GM18526 (cell line): ENCODE data around the gene UNC93B1.

Experiments used
- POLR2A ChIP-seq: IDR thresholded peaks from 3 replicates; pipeline ENCODE4 v1.6.1; 2011; ENCODE audit not compliant: insufficient read length; ENCODE audit errors: extremely low read depth

UNC93B1 gene

GRCh38 chr11:68032997-68033707, 29.3 kb upstream of the UNC93B1 start:
- TF ChIP-seq POLR2A: no peak

GRCh38 chr11:68032003-68032402, 28.1 kb upstream of the UNC93B1 start:
- TF ChIP-seq POLR2A: no peak

GRCh38 chr11:68031144-68031464, 27.2 kb upstream of the UNC93B1 start:
- no peak for TF ChIP-seq POLR2A

- peak; percentile 78 for TF ChIP-seq POLR2A
Observed at GRCh38 chr11:68030318-68031143, 26.6 kb upstream of the UNC93B1 start, which contains the start of gene NDUFS8. NDUFS8 (plus strand) TSS chr11:68030681; CDS start chr11:68032152, 1,471 bp downstream.

GRCh38 chr11:68028802-68029545, 25.1 kb upstream of the UNC93B1 start:
- no peak for TF ChIP-seq POLR2A

- no peak for TF ChIP-seq POLR2A
Observed at GRCh38 chr11:68027667-68028066, 23.8 kb upstream of the UNC93B1 start.

GRCh38 chr11:68026391-68027105, 22.7 kb upstream of the UNC93B1 start:
- TF ChIP-seq POLR2A: no peak

GRCh38 chr11:68025047-68025446, 21.1 kb upstream of the UNC93B1 start:
- no peak for TF ChIP-seq POLR2A

GRCh38 chr11:68024508-68024907, 20.6 kb upstream of the UNC93B1 start:
- no peak for TF ChIP-seq POLR2A

- no peak for TF ChIP-seq POLR2A
Observed at GRCh38 chr11:68022531-68022930, 18.6 kb upstream of the UNC93B1 start.

- no peak for TF ChIP-seq POLR2A
Observed at GRCh38 chr11:68021167-68021787, 17.4 kb upstream of the UNC93B1 start.

GRCh38 chr11:68020575-68020974, 16.7 kb upstream of the UNC93B1 start:
- TF ChIP-seq POLR2A: no peak

GRCh38 chr11:68019486-68019885, 15.6 kb upstream of the UNC93B1 start:
- no peak for TF ChIP-seq POLR2A

- TF ChIP-seq POLR2A: no peak
Observed at GRCh38 chr11:68018730-68019190, 14.9 kb upstream of the UNC93B1 start.

GRCh38 chr11:68017980-68018729, 14.3 kb upstream of the UNC93B1 start:
- no peak for TF ChIP-seq POLR2A
